HG03457 (cell line): ENCODE measurements around the gene CCDC171.

Experiments used
- ATAC-seq: cut with Tn5 transposase; IDR thresholded peaks from one replicate; pipeline ENCODE4 v1.9.1; 2021; ENCODE audit warnings: moderate number of reproducible peaks; ENCODE audit not compliant: unreplicated experiment

Gene CCDC171

GRCh38 chr9:15856591-15856990, 303.7 kb downstream of the CCDC171 start:
- no peak for ATAC-seq

DNA sequence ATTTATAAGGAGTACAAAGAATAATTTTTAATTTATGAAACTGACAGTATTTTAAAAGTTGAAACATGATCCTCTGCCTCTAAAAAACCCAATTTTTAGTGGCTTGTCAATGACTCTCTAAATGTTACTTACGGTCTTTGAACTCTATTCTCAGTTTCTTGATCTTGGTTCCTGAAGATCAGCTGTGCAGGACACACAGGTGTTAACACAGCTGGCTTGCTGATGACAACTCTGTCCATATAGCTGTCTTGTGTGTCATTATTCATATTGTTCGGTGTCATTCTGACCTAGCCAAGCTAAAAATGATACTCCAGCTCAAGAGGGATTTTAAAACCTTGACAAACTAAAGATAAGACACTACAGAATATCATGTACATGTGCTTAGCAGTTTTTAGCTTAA, 314.5 kb downstream of the CCDC171 start:
- no peak for ATAC-seq

GRCh38 chr9:15867988-15868387, 315.1 kb downstream of the CCDC171 start:
- ATAC-seq = no peak

DNA sequence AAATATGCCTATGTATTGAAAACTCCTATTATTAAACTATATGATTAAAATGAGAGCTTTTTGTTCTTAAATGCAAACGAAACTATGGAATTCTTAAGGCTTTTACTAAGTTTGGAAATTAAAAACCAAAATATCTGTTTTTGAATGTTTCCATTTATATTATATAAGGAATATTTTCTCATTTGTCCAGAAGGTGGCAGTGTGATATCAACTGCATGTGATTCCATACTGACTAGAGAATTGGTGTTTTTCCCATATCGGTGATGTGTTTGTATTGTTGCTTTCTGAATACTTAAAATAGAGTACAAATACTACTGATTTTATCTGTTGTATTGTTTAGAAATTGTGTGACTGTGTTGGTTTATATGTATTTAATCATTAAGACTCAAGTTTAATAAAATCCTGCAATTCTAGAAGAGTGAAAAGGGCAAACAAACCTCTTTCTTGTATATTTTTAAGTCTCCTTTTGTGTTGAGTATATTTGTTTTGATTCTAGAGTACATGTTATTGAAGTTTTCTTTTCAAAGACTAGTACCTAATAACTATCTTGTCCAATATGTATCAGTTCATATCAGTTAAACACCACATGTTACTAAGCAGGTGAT, 320.8 kb downstream of the CCDC171 start:
- no peak for ATAC-seq

- no peak for ATAC-seq
These were observed 329.5 kb downstream of the CCDC171 start for GRCh38 chr9:15882328-15882727.

DNA sequence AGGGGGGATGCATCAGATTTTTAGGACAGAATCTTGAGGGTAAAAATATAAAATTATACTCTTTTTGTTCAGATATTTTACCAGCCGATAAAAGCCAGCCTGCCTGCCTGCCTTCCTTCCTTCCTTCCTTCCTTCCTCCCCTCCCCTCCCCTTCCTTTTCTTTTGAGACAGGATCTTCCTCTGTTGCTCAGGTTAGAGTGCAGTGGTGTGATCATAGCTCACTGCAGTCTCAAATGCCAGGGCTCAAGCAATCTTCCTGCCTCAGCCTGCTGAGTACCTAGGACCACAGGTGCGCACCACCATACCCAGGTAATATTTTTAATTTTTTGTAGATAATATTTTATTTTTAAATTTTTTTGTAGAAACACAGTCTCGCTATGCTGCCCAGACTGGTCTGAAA, 330.0 kb downstream of the CCDC171 start:
- ATAC-seq = no peak

GRCh38 chr9:15885464-15885863, 332.6 kb downstream of the CCDC171 start:
- no peak for ATAC-seq

DNA sequence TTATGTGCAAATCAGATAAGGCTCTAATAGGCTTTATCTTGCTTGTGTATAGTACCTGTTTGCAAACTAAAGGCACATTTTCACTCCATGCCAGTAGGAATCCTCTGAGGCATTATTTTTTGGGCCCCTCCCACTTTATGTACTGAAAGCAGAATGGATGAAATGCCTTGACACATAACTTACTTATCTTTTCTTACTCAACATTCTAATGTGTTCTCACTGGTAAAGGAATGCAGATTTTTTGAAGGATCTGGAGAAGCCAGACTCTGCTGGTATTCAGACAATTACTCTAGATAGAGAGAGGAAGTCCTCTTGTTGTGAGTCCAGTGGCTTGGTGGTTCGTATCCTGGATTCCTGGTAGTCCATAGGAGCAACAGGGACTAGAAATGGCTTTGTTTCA, 336.7 kb downstream of the CCDC171 start:
- no peak for ATAC-seq

DNA sequence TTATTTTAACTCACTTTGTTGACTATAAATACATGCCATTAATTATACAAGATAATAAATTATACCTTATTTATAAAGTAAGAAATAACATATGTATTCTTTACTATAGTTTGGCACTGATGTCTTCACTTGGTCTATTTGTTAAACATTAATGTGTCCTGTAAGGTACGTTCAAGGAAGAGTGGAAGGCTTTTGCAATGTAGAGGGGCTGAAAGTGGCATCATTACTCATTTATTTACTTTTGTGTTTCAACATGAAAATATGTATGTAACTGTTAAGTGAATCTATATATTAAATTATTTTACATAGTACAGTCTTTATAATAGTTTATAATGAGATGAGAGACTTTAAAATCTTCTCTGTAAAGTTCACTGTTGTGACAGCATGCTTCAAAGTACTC, 348.7 kb downstream of the CCDC171 start:
- no peak for ATAC-seq

GRCh38 chr9:15909297-15909696, 356.5 kb downstream of the CCDC171 start:
- ATAC-seq = no peak

GRCh38 chr9:15915711-15916110, 362.9 kb downstream of the CCDC171 start:
- no peak for ATAC-seq

DNA sequence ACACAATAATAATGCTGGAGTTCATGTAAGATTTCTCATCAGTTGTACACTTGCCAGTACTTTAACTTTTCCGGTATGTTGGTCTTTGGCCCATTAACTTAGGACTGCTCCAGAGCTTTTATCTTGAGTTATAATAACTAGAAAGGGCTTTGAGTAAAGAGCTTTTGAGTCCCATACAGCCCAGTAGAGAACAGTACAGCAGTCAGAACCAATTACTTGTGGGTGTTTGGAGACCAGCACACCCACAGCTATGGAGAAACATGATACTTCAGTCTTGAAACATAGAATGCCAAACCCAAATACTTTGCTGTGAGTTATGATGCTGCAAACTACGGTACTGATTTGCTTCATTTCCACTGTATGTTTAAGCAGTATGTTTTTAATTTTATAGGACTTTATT, 374.3 kb downstream of the CCDC171 start:
- no peak for ATAC-seq

DNA sequence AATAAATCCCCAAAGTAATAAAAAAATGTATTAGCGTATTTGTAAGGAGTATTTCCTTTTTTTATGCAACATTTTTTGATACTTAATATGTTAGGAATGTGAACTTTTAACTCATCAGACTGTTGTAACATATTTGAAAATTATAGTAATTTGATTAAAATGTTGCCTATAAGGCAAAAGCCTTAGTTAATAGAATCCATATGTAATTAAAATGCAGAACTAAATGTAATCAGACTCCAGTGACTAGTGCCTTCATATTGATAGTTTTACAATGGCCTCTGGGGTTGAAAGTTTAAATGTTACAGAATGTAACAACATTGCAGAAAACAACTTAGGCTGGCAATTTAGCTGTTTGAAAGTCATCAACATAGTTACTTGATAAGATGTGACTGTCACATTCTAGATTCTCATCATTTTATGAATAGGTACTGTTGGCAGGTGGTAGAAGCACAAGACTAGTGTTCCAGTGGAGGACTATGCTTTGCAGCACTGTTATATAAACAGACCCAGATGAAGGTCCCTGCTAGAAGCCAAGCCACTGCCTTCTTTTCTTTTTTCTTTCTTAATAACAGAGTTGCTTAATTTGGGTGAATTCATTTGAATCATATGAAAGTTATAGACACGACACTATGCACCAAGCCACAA, 382.9 kb downstream of the CCDC171 start:
- ATAC-seq = no peak

DNA sequence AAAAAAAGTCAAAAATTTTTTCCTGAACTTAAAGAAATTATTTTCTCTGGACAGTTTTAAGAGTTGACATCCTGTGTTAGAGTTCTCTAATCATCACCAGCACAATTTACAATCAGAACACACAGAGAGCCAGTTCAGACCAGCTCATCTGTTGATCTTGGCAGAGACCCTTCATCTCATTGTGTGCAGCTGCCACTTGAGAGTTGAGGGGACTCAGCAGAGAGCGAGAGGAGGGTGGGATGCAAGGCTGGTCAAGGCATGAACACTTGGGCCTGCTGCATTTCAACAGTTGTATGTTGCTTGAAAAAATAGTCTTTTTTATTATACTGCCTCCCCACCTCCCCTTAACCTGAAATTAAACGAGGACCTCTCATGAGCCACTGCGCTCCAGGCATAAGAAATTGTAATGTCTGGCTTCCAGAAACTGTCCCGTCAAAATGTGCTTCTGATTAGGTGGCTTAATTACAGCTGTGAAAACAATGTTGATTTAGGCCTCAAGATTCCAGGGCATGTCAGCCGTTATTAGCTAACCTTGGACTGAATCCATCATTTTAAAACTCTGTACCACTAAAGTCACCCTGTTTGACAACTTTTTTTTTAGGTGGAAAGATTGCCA, 383.6 kb downstream of the CCDC171 start:
- no peak for ATAC-seq

GRCh38 chr9:15942831-15943424, 390.1 kb downstream of the CCDC171 start:
- ATAC-seq = no peak

- ATAC-seq = no peak
These were observed 391.5 kb downstream of the CCDC171 start for GRCh38 chr9:15944341-15944740.

DNA sequence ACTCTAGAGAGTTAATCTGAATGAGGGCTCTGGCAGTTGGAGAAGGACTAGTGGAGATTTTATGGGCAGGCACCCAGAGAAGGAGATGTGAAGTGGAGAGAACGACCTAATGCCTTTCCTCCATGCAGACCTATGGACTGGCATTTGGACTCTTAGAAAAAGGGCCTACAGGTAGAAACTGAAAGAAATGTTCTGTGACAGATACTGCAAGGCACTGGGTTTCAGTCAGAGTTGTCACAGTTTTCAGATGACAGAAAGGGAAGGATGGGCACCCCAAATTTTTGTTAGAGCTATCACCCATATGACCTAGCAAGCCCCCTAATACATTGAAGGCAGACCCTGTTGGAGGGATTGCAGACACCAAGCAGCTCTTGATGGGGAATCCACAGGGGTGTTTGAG, 406.8 kb downstream of the CCDC171 start:
- no peak for ATAC-seq

DNA sequence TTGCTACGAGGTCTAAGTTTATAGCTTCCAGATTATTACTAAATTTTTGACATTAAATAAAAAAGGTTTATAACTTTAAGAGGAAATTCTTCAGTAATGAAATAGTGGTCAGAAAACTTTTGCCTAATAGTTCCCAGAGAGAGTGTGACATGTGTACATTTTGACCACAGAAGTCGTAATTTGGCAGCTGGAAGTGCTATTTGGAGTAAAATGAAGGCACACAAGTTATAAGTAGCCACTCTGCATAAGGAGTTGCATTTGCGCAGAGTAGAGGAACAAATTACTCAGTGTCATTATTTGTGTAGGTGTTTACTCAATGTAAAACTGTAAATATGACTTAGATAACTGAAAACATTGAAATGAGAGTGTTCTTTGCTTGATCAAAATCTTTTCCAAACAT, 408.4 kb downstream of the CCDC171 start:
- no peak for ATAC-seq

DNA sequence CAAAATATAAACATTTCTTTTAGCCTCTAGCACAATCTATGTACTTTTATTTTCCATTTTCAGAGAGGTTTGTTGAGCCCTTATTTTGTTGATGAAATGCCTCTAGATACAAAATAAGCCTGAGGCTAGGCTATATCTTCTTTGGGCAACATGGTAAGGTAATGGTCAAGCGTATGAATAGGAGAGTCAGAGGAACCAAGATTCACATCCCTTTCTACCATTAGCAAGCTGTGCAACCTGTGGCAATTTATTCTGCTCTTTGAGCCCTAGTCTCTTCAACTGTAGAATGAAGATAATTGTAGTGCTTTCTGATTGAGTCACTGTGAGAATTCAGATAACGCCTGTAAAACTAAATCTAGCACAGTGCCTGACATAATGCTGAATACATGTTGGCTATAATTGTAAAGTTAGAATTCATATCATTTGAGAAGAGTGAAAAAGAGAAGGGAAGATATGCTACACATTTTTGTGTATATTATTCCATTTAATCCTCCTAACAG, 412.5 kb downstream of the CCDC171 start:
- ATAC-seq = no peak

DNA sequence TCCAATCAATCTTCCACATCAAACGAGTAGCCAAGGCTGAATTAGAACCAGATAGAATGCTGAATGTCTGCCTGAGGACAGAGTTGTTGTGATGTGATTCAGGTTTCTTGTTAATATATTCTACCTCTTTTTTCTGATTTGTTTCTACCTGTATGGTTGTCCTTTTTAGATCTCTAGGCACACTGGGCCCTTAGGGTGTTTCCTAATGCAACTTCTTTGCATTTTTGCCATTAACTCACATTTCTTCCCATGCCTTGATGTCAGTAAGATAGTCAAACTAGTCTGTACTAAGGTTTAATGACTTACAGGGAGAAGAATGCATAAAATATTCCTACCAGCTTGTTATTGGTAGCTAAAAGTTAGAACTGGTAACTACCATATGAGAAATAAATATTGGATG, 413.6 kb downstream of the CCDC171 start:
- no peak for ATAC-seq

- ATAC-seq = no peak
These were observed 414.2 kb downstream of the CCDC171 start for GRCh38 chr9:15967068-15967467.

- no peak for ATAC-seq
These were observed 419.9 kb downstream of the CCDC171 start for GRCh38 chr9:15972760-15973159.
